Upper lobe of left lung (tissue), 4 donors: ENCODE measurements around the gene ACAD9.

Experiments
- EP300 ChIP-seq, 4 donors: sonication (generic); formaldehyde crosslinking; IDR thresholded peaks; one replicate each; pipeline ENCODE4 v1.5.1; 2017; ENCODE audit warnings: antibody characterized with exemption in 4 of 4, control low read depth in 2 of 4
- POLR2A ChIP-seq, 4 donors: fragments of 450-650 bp; IDR thresholded peaks; one replicate each; pipeline ENCODE4 v1.5.1; 2016 to 2017; ENCODE audit warnings: antibody characterized with exemption in 4 of 4, mild to moderate bottlenecking in 2 of 4
- TF ChIP-seq, protein P1 (sequence below), 6 experiments: fragments of 450-650 bp in 4 of 6; fragments of 200-600 bp in 2 of 6; sonication (generic) in 2 of 6; IDR thresholded peaks; one replicate each; pipeline ENCODE4 v1.5.1; 2016 to 2019; ENCODE audit warnings: antibody characterized with exemption in 6 of 6

DNA sequence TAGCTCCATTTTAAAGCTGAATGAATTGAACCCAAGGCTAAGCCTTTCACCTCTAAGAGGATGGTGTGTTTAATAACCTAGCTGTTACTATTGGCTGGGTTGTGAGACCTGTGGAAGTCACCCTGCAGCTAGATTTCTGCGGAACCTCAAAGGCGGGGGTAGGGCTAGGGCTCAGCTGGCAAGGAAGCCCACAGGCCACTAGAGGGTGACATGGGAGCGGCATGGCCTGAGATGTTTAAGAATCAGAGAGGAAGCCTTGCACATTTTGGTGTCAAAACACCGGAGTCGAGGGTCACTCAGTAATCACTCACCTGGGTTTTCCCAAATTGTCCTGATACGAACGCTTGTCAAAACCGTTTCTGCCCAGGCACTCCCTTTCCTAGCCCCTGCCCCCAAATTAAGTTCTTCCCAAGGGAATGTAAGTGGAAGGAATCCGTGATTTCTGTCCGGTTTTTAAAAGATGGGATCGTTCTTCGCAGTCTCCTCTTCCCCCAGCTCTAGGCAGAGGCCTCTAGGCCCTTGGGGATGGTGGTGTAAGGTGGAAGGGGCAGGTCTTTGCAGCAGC, 3.8 kb upstream of the ACAD9 start:
- TF ChIP-seq, protein P1, sequence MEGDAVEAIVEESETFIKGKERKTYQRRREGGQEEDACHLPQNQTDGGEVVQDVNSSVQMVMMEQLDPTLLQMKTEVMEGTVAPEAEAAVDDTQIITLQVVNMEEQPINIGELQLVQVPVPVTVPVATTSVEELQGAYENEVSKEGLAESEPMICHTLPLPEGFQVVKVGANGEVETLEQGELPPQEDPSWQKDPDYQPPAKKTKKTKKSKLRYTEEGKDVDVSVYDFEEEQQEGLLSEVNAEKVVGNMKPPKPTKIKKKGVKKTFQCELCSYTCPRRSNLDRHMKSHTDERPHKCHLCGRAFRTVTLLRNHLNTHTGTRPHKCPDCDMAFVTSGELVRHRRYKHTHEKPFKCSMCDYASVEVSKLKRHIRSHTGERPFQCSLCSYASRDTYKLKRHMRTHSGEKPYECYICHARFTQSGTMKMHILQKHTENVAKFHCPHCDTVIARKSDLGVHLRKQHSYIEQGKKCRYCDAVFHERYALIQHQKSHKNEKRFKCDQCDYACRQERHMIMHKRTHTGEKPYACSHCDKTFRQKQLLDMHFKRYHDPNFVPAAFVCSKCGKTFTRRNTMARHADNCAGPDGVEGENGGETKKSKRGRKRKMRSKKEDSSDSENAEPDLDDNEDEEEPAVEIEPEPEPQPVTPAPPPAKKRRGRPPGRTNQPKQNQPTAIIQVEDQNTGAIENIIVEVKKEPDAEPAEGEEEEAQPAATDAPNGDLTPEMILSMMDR (IDR thresholded peaks at IDR 0.05): peak in 4 of 6 experiments; percentile 20 to 34 (median 30)
- TF ChIP-seq POLR2A (IDR thresholded peaks at IDR 0.05): no peak
- no peak for TF ChIP-seq EP300 (IDR thresholded peaks at IDR 0.05)
